Liver (tissue), 9 donors: ENCODE results near the gene RSPRY1. TPM values are rescaled to one million over a fixed set of nuclear protein-coding genes. Genes with fewer than 3 reads are reported as not detected.

Experiments
- DNase-seq: peaks from one replicate; pipeline ENCODE4 v3.0.0-alpha.2; 2017; ENCODE audit warnings: low spot score
- H3K27ac ChIP-seq, 2 donors: one replicate each; pipeline ENCODE4 v1.7.0; 2013; ENCODE audit warnings: inconsistent platforms in 2 of 2, low read length in 2 of 2, control low read depth in 1 of 2, low read depth in 1 of 2, mild to moderate bottlenecking in 1 of 2
- H3K27me3 ChIP-seq, 4 donors: one replicate each; pipeline versions ENCODE4 v1.6.1 to v1.7.0; 2013; ENCODE audit warnings: low read length in 3 of 4, inconsistent platforms in 1 of 4, mild to moderate bottlenecking in 1 of 4, moderate library complexity in 1 of 4; ENCODE audit not compliant: control insufficient read depth in 4 of 4, insufficient read depth in 4 of 4
- H3K36me3 ChIP-seq, 4 donors: one replicate each; pipeline versions ENCODE4 v1.6.1 to v1.7.0; 2013; ENCODE audit warnings: low read length in 3 of 4, mild to moderate bottlenecking in 3 of 4, low read depth in 1 of 4, moderate library complexity in 1 of 4; ENCODE audit not compliant: control insufficient read depth in 4 of 4, insufficient read depth in 3 of 4
- H3K4me1 ChIP-seq, 4 donors: one replicate each; pipeline versions ENCODE4 v1.6.1 to v1.7.0; 2013; ENCODE audit warnings: low read length in 3 of 4, mild to moderate bottlenecking in 3 of 4, moderate library complexity in 1 of 4; ENCODE audit not compliant: control insufficient read depth in 4 of 4, insufficient read depth in 4 of 4
- H3K4me3 ChIP-seq, 3 donors: one replicate each; pipeline versions ENCODE4 v1.6.1 to v1.7.0; 2013; ENCODE audit warnings: low read length in 3 of 3, control low read depth in 1 of 3, low read depth in 1 of 3, mild to moderate bottlenecking in 1 of 3
- H3K9ac ChIP-seq, 2 donors: one replicate each; pipeline ENCODE4 v1.7.0; 2013; ENCODE audit warnings: low read length in 2 of 2, mild to moderate bottlenecking in 2 of 2, moderate library complexity in 2 of 2, control low read depth in 1 of 2, low read depth in 1 of 2
- H3K9me3 ChIP-seq, 4 donors: one replicate each; pipeline versions ENCODE4 v1.6.1 to v1.7.0; 2013; ENCODE audit warnings: low read length in 3 of 4; ENCODE audit not compliant: control insufficient read depth in 4 of 4
- ATF3 ChIP-seq: IDR thresholded peaks from 2 replicates; pipeline ENCODE4 v1.6.1; 2016; ENCODE audit warnings: antibody characterized with exemption
- CTCF ChIP-seq: fragments of 150-350 bp; IDR thresholded peaks from 2 replicates; pipeline ENCODE4 v1.5.1; 2017; ENCODE audit warnings: improper control_type of control experiment, low read depth, low read length; ENCODE audit not compliant: missing input control
- EGR1 ChIP-seq, 2 donors: IDR thresholded peaks; 2 replicates each; pipeline ENCODE4 v1.6.1; 2016 to 2018; ENCODE audit warnings: antibody characterized with exemption in 2 of 2, low read depth in 2 of 2
- FOXA1 ChIP-seq: IDR thresholded peaks from 2 replicates; pipeline ENCODE4 v1.6.1; 2016; ENCODE audit warnings: antibody characterized with exemption
- GABPA ChIP-seq, 2 donors: IDR thresholded peaks in 1 of 2; conservative IDR thresholded peaks in 1 of 2; 2 replicates each; pipeline ENCODE4 v1.6.1; 2016; ENCODE audit warnings: antibody characterized with exemption in 2 of 2, mild to moderate bottlenecking in 1 of 2, moderate library complexity in 1 of 2
- HNF4A ChIP-seq, 2 donors: conservative IDR thresholded peaks; 2 replicates each; pipeline ENCODE4 v1.6.1; 2016; ENCODE audit warnings: antibody characterized with exemption in 2 of 2, mild to moderate bottlenecking in 2 of 2
- HNF4G ChIP-seq: IDR thresholded peaks from 2 replicates; pipeline ENCODE4 v1.6.1; 2016; ENCODE audit warnings: antibody characterized with exemption
- JUND ChIP-seq, 2 donors: IDR thresholded peaks; 2 replicates each; pipeline ENCODE4 v1.6.1; 2016; ENCODE audit warnings: antibody characterized with exemption in 2 of 2
- MAX ChIP-seq: IDR thresholded peaks from 2 replicates; pipeline ENCODE4 v1.6.1; 2016; ENCODE audit warnings: antibody characterized with exemption
- NR2F2 ChIP-seq: IDR thresholded peaks from 2 replicates; pipeline ENCODE4 v1.6.1; 2016; ENCODE audit warnings: antibody characterized with exemption
- RAD21 ChIP-seq, 2 donors: IDR thresholded peaks; 2 replicates each; pipeline ENCODE4 v1.6.1; 2016; ENCODE audit warnings: antibody characterized with exemption in 2 of 2, mild to moderate bottlenecking in 2 of 2
- RXRA ChIP-seq, 2 donors: IDR thresholded peaks; 2 replicates each; pipeline ENCODE4 v1.6.1; 2017 to 2018; ENCODE audit warnings: antibody characterized with exemption in 2 of 2, mild to moderate bottlenecking in 1 of 2
- SP1 ChIP-seq: IDR thresholded peaks from 2 replicates; pipeline ENCODE4 v1.6.1; 2018; ENCODE audit warnings: antibody characterized with exemption, mild to moderate bottlenecking
- YY1 ChIP-seq: IDR thresholded peaks from 2 replicates; pipeline ENCODE4 v1.6.1; 2016; ENCODE audit warnings: antibody characterized with exemption, mild to moderate bottlenecking
- ZBTB33 ChIP-seq: IDR thresholded peaks from 2 replicates; pipeline ENCODE4 v1.6.1; 2016; ENCODE audit warnings: antibody characterized with exemption
- WGBS: extraction: QIAGEN DNeasy Blood & Tissue Kit; methylation state at CpG from one replicate; pipeline ENCODE4 v1.1.7; 2013; 5-methylcytosine and 5-hydroxymethylcytosine counted together
- polyA plus RNA-seq, 2 donors: library from polyadenylated mRNA; stranded (reverse) in 1 of 2; unstranded in 1 of 2; fragments of 200-250 nt in 1 of 2; fragments of >200 nt in 1 of 2; fragmentation: Nextera tagmentation in 1 of 2; extraction: Ambion mirVana in 1 of 2; gene quantifications; one replicate each; pipeline versions ENCODE4 v1.2.1 to v1.2.3, GENCODE V29; 2013 to 2015
- total RNA-seq, 2 donors: library from RNA; depleted of rRNA; stranded (reverse); fragments of >200 nt; gene quantifications; one replicate each; pipeline ENCODE4 v1.2.3, GENCODE V29; 2014
- donor health status: healthy.
- donor health status: healthy.
- donor health status: healthy.
- donor health status: healthy.
- donor health status: healthy.

The RSPRY1 gene
- total and polyA plus RNA-seq, 4 donors = 10.9 to 27.6 (median 20.2) TPM

GRCh38 chr16:57244463-57244766 is 58.3 kb downstream of the RSPRY1 start (continued):
- TF ChIP-seq EGR1 (IDR thresholded peaks at IDR 0.05; ENCODE audit: low read depth in 2 of 2) = no peak
- TF ChIP-seq ZBTB33 = no peak
- no peak for TF ChIP-seq YY1
- no peak for TF ChIP-seq FOXA1

- H3K36me3 ChIP-seq = peaks cover 2 to 9% (median 7%) of the 10 kb centered on the region in 4 donors
- no peaks in the 10 kb centered on the region for H3K9me3 ChIP-seq
- peaks cover 0 to 28% (median 14%) of the 10 kb centered on the region in 4 donors for H3K4me1 ChIP-seq
- H3K9ac ChIP-seq = peak within 1 kb of the TSS; percentile 29 to 72
- WGBS = under 1% methylated on average over 77 of the region's 77 CpGs
- peak within 1 kb of the TSS; percentile 83 for H3K27ac ChIP-seq
- peak within 1 kb of the TSS; percentile 52 to 92 (median 59) for H3K4me3 ChIP-seq
- DNase-seq = peak; percentile 98
- TF ChIP-seq CTCF = no peak
- peak; percentile 41 to 76 for TF ChIP-seq GABPA (IDR thresholded peaks at IDR 0.05 in 1 of 2, conservative IDR thresholded peaks at IDR 0.05 in 1 of 2)
- peak in 1 of 2 donors; percentile 41 for TF ChIP-seq RXRA (IDR thresholded peaks at IDR 0.05)
- no peak for TF ChIP-seq NR2F2
- TF ChIP-seq FOXA1 = no peak
- no peak for TF ChIP-seq HNF4G
- no peak for TF ChIP-seq HNF4A (conservative IDR thresholded peaks at IDR 0.05)
- no peak for TF ChIP-seq ZBTB33
- TF ChIP-seq MAX = peak; percentile 45
- peak in 1 of 2 donors; percentile 16 for TF ChIP-seq RAD21 (IDR thresholded peaks at IDR 0.05)
- peak in 1 of 2 donors; percentile 14 for TF ChIP-seq EGR1 (IDR thresholded peaks at IDR 0.05; ENCODE audit: low read depth in 2 of 2)
- no peak for TF ChIP-seq JUND (IDR thresholded peaks at IDR 0.05)
- TF ChIP-seq ATF3 = peak; percentile 30
- TF ChIP-seq SP1 = peak; percentile 65
- TF ChIP-seq YY1 = peak; percentile 19
- H3K27me3 ChIP-seq = no peaks in the 10 kb centered on the region
These were observed 58.8 kb downstream of the RSPRY1 start, which contains the start of gene ARL2BP for GRCh38 chr16:57244767-57245471. ARL2BP (plus strand) TSS chr16:57245259; CDS start chr16:57245368, 109 bp downstream.
